NCI-H510A treated with DMSO at 0.1 percent for 48 hours (cell line): ENCODE measurements around the gene ZNF322.
"Not testable (repeated sequence)": the region's sequence is repeated elsewhere in the genome, so short reads cannot be mapped to it uniquely, and the experiment has no call there.

Experiments
- DNase-seq: peaks from one replicate; lab custom pipeline; 2025; lab: John Stamatoyannopoulos, UW

ZNF322 gene, protein sequence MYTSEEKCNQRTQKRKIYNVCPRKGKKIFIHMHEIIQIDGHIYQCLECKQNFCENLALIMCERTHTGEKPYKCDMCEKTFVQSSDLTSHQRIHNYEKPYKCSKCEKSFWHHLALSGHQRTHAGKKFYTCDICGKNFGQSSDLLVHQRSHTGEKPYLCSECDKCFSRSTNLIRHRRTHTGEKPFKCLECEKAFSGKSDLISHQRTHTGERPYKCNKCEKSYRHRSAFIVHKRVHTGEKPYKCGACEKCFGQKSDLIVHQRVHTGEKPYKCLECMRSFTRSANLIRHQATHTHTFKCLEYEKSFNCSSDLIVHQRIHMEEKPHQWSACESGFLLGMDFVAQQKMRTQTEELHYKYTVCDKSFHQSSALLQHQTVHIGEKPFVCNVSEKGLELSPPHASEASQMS

GRCh38 chr6:26659042-26659999 is at the start of gene ZNF322:
Gene ZNF322, minus strand, starts transcription at chr6:26659746. Its CDS starts 21,193 bp downstream, at chr6:26638553.
- peak; percentile 91 for DNase-seq

DNA sequence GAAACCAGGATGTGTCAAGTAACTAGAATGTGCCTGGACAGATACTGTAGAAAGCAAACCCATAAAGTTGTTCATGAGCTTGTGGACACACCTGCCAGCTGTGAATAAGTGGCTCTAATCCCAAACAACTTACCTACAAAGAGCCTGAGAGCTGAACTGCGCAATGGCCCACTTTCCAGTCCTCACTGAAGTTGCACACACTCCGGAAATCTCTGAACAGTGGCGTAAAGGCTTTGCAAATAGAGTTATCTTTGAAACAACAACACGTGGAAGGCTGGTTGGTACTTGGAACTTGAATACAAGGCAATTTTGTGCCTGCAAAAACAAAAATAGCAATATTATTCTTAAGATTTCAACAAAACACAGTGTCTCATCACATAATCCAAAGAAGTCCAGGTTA is 46.2 kb upstream of the ZNF322 start:
- not testable (repeated sequence) for DNase-seq

DNA sequence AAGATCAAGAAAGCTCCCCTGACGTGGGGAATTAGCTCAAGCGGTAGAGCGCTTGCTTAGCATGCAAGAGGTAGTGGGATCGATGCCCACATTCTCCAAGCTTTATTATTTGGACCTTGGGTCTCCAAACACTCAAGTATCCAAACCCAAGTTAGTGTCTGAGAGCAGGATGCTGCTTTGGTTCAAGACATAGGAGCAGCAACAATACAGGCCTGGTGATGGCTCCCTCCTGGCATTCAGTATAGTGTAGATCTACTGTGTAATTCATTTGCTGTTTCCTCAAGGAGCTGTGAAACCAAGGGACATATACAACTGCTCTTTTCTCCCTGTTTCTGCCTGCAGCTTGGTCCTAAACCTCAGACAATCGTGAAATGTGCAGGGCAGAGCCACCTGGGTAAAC is 45.8 kb upstream of the ZNF322 start:
- not testable (repeated sequence) for DNase-seq

- DNase-seq: not testable (repeated sequence)
These were observed 41.6 kb upstream of the ZNF322 start for GRCh38 chr6:26701023-26701747.

- DNase-seq: not testable (repeated sequence)
These were observed 38.0 kb upstream of the ZNF322 start for GRCh38 chr6:26697496-26697895.

DNA sequence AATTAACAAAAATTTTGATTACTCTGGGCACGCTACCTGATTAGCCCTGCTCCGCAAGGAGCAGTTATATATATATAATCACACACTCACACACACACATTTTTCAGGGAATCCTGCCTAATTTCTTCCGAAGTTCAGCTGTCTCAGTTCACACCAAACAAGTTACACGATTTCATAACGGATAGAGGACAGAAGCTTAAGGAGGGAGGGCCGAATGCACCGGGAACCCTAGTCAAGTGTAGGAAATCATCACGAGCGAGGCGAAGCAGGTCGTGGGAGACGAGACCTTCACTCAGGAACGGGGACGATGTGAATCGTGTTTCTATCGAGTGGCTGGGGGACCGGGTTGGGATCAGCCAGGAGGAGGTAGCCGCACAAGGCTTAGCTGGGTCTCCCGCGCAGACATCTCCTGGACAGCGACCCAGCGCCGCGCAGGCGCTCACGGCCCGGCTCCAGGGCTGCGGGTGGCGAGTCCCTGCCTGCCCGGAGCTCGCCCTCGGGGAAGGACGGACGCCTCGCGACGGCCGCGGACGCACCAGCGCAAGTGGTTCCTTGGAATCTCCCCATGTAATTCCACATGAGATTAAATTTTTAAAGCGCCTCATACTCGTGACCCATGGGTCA is 29.9 kb upstream of the ZNF322 start:
- DNase-seq: not testable (repeated sequence)

GRCh38 chr6:26682435-26683042 is 23.0 kb upstream of the ZNF322 start:
- not testable (repeated sequence) for DNase-seq

DNA sequence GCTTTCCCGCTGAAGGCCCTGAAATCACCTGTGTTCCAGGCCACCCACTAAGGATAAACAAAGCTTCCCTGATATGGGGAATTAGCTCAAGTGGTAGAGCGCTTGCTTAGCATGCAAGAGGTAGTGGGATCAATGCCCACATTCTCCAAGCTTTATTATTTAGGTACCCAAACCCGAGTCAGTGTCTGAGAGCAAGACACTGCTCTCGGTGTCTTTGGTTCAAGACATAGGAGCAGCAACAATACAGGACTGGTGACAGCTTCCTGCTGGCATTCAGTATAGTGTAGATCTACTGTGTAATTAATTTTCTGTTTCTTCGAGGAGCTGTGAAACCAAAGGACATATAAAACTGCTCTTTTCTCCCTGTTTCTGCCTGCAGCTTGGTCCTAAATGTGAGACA is 13.7 kb upstream of the ZNF322 start:
- DNase-seq: not testable (repeated sequence)

DNA sequence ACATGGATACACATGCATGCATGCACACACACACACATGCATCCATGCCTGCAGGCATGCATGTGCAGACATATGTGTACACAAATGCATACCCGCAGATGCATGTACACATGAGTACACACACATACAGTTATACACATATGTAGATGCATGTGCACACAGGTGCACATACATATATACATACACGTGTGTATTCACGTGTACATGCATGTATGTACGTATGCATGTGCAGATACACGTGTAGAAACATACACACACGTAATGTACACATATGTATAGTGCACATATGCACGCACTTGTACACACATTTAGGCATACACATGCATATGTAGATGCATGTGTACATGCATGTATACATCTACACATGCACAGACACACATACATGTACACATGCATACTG is 11.0 kb upstream of the ZNF322 start:
- DNase-seq: not testable (repeated sequence)

DNA sequence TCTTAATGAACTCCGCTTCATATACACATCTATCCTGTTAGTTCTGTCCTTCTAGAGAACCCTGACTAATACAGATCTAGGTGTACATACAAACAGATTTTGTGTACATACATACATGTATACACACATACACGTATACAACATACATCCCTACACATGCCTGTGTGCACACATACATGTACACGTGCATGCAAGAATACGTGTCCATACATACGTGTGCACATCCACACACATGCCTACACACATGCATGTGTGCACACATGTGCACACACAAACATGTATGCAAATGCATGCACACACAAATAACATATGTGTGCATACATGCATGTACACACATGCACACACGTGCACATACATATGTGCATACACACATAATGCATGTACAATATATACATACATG is 10.5 kb upstream of the ZNF322 start:
- DNase-seq: not testable (repeated sequence)

- no peak for DNase-seq
These were observed 435 bp upstream of the ZNF322 start for GRCh38 chr6:26660000-26660361.

GRCh38 chr6:26657256-26657655 is 2.3 kb downstream of the ZNF322 start:
- DNase-seq: no peak

DNA sequence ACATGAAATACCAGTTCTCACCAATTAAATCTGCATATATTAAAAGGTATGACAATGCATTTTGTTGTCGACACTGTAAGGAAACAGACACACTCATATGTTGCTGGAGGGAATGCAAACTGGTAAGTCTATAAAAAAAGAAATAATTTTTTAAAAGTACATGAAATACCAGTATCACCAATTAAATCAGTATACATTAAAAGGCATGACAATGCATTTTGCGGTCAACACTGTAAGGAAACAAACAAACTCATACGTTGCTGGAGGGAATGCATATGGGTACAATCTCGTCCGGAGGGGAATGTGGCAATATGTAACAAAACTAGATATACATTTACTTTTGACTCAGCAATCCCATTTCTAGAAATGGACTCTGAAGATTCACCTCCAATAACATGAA is 6.5 kb downstream of the ZNF322 start:
- DNase-seq: no peak

DNA sequence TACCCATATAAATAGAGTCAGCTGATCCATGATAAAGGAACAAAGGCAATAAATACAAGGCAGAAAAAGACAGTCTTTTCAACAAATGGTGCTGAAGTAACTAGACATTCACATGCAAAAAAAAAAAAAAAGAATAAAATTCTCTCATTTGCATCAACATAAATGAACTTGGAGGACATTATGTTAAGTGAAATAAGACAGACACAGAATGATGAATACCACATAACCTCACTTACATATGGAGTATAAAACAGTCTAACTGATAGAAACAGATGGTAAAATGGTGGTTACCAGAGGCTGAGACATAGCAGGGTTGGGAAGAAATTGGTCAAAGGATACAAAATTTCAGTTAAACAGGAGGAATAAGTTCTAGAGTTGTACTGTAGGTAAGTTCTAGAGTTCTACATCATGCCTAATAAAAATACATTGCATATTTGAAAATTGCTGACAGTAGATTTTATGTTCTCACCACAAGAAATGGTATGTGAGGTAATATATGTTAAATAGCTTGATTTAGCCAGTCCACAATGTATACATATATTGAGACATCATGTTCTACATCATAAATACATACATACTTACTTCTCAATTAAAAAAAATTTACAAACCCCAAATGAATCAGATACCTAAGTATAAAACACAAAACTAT is 8.3 kb downstream of the ZNF322 start:
- no peak for DNase-seq

- DNase-seq: no peak
These were observed 13.5 kb downstream of the ZNF322 start for GRCh38 chr6:26646074-26646473.

DNA sequence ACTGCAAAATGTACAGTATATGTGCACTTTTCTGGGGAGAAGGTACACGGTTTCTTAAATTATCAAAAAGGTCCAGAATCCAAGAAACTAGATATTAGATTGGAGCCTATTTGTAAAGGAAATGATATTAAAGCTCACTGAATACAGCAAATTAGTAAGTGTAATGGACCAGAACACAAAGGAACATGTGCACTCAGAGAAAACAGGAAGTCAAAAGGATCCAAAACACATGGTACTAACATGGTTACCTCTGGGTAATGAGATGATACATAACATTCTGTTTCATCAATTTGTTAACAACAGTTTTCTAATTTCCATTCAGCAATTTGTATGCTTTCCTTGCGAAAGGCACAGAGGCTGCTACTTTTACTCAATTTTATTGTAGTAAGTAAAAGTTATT is 18.7 kb downstream of the ZNF322 start:
- DNase-seq: no peak

GRCh38 chr6:26629359-26629758 is 30.2 kb downstream of the ZNF322 start:
- DNase-seq: no peak

DNA sequence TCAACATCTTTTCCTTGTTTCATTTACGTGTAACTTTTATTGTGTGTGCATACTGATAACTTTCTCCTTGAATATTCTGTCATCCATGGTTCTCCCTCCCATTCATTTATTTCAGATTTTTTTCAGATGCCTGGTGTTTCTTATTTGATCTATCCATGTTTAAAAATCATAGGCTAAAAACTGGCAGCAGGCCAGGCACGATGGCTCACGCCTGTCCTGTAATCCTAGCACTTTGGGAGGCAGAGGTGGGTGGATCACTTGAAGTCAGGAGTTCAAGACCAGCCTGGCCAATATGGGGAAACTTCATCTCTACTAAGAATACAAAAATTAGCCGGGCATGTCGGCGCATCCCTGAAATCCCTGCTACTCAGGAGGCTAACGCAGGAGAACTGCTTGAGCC is 31.7 kb downstream of the ZNF322 start:
- no peak for DNase-seq

- DNase-seq: no peak
These were observed 35.0 kb downstream of the ZNF322 start for GRCh38 chr6:26624557-26624956.

DNA sequence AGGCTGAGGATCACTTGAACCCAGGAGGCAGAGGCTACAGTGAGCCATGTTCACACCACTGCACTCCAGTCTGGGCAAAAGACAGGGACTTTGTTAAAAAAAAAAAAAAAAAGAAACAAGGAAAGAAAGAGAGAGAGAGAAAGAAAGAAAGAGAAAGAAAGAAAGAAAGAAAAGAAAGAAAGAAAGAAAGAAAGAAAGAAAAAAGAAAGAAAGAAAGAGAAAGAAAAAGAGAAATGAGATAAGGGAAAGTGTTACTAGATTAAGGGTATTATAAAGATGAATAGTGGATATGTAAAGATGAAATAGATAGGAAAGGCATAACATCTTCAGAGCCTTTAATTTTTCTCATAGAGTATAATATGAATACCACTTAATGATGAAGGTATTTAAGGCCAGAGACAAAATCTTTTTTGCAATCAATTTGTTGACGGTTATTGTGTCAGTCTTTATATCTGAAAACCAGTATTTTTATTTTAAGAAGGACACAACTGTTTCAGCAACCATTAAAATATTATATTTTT is 36.1 kb downstream of the ZNF322 start:
- DNase-seq: no peak
